ENCODE results near the gene ETNK2. TPM values are rescaled to one million over a fixed set of nuclear protein-coding genes. Genes with fewer than 3 reads are reported as not detected.

Gene ETNK2
- total and polyA plus RNA-seq, 2 of the 13 experiments (the other 11 are each of a cell fraction or from before 2014, with no cell fraction given), result 15.5 to 42.8 TPM

- TF ChIP-seq JUNB (CRISPR knock-in tag; IDR thresholded peaks at IDR 0.05; ENCODE audit: borderline replicate concordance) (no peak), ZSCAN21 (CRISPR knock-in tag; IDR thresholded peaks at IDR 0.05; ENCODE audit: borderline replicate concordance) (0 out of 2 replicates have a peak, but pooled peaks have one; percentile 49), ZNF10 (CRISPR knock-in tag; IDR thresholded peaks at IDR 0.05; ENCODE audit: borderline replicate concordance, low read depth) (no peak), KDM1A (CRISPR knock-in tag; IDR thresholded peaks at IDR 0.05) (peak; percentile 89; the same call in 1 of the 2 replicates), NFIB (CRISPR knock-in tag; IDR thresholded peaks at IDR 0.05; ENCODE audit: borderline replicate concordance) (no peak), SRSF1 (optimal IDR thresholded peaks at IDR 0.05; ENCODE audit: low read depth, low read length) (no peak), ZNF3 (CRISPR knock-in tag; IDR thresholded peaks at IDR 0.05) (no peak), ZNF772 (CRISPR knock-in tag; IDR thresholded peaks at IDR 0.05) (peak; percentile 78), DMAP1 (CRISPR knock-in tag; IDR thresholded peaks at IDR 0.05) (peak; percentile 56; the same call in 1 of the 2 replicates), ZNF577 (CRISPR knock-in tag; IDR thresholded peaks at IDR 0.05; ENCODE audit: borderline replicate concordance, low read depth) (no peak), IKZF5 (CRISPR knock-in tag; IDR thresholded peaks at IDR 0.05) (peak; percentile 32; the same call in 1 of the 2 replicates), ZNF83 (CRISPR knock-in tag; IDR thresholded peaks at IDR 0.05; ENCODE audit: borderline replicate concordance) (no peak), FOXK2 (IDR thresholded peaks at IDR 0.05) (no peak), ZC3H13 (CRISPR knock-in tag; IDR thresholded peaks at IDR 0.05) (no peak), ZSCAN9 (CRISPR knock-in tag; IDR thresholded peaks at IDR 0.05; ENCODE audit: borderline replicate concordance) (no peak), ZNF883 (CRISPR knock-in tag; IDR thresholded peaks at IDR 0.05; ENCODE audit: not compliant biosample characterization) (no peak), ONECUT2 (CRISPR knock-in tag; IDR thresholded peaks at IDR 0.05) (no peak), ZNF550 (CRISPR knock-in tag; IDR thresholded peaks at IDR 0.05; ENCODE audit: borderline replicate concordance) (no peak), ZNF607 (CRISPR knock-in tag; IDR thresholded peaks at IDR 0.05; ENCODE audit: borderline replicate concordance) (no peak), ZNF788 (CRISPR knock-in tag; IDR thresholded peaks at IDR 0.05; ENCODE audit: borderline replicate concordance) (peak; percentile 76; the same call in 1 of the 2 replicates), ZBTB34 (CRISPR knock-in tag; IDR thresholded peaks at IDR 0.05) (no peak; the same call in 1 of the 2 replicates), ATF1 (CRISPR knock-in tag; IDR thresholded peaks at IDR 0.05) (no peak)
- TF ChIP-seq, protein P1, sequence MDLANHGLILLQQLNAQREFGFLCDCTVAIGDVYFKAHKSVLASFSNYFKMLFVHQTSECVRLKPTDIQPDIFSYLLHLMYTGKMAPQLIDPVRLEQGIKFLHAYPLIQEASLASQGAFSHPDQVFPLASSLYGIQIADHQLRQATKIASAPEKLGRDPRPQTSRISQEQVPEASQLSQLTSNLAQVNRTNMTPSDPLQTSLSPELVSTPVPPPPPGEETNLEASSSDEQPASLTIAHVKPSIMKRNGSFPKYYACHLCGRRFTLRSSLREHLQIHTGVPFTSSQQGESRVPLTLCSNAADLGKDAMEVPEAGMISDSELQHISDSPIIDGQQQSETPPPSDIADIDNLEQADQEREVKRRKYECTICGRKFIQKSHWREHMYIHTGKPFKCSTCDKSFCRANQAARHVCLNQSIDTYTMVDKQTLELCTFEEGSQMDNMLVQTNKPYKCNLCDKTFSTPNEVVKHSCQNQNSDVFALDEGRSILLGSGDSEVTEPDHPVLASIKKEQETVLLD (CRISPR knock-in tag; IDR thresholded peaks at IDR 0.05; ENCODE audit: low read depth), result no peak
- TF ChIP-seq, protein P2, sequence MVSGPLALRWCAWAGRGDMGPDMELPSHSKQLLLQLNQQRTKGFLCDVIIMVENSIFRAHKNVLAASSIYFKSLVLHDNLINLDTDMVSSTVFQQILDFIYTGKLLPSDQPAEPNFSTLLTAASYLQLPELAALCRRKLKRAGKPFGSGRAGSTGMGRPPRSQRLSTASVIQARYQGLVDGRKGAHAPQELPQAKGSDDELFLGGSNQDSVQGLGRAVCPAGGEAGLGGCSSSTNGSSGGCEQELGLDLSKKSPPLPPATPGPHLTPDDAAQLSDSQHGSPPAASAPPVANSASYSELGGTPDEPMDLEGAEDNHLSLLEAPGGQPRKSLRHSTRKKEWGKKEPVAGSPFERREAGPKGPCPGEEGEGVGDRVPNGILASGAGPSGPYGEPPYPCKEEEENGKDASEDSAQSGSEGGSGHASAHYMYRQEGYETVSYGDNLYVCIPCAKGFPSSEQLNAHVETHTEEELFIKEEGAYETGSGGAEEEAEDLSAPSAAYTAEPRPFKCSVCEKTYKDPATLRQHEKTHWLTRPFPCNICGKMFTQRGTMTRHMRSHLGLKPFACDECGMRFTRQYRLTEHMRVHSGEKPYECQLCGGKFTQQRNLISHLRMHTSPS (CRISPR knock-in tag; IDR thresholded peaks at IDR 0.05; ENCODE audit: low read depth), result peak; percentile 73; the same call in 1 of the 2 replicates
Measured at GRCh38 chr1:204145033-204145504, 6.8 kb downstream of the ETNK2 start (continued).
